ENCODE data around the gene CATSPER4.

Gene CATSPER4

DNA sequence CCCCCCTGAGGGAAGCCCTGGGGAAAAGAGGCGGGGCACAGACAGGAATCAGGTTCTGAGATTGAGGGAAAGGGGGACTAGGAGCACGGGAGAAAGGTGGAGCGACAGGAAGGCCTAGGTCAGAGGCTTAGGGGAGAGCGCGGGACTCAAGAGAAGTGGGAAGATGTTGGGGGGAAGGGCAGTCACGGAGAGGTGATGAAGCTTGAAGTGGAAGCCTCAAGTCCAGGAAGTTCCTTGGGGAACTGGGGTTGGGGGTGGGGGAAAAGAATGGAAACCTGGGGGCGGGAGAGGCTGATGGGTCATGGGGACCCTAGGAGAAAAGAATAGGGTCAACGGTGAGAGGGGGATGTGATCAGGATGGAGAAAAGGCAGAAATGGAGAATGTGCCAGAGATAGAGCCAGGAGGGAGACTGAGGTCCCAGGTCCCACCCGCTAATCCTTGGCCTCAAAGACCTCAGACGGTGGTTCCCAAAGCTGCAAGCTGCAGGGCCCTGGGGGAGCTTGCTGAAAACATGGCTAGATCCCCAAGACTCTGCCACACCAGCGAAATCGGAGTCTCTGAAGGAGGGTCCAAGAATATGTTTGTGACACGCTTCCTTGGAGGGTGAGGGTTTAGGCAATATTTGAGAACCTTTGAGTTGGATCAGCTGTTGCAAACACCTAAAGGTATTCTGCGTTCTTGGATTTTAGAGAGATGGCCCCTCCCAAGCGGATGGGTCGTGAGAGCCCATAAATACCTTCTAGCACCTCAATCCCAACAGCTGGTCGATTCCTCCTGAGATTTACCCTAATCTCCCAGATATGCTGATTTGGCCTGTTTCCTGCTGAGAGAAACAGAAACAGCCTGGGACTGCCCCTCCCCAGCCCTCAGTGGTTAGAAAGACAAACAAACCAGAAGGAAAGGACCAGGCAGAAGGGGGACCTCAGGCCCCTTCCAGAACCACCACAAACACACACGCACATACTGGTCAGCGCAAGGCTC lies 25.2 kb upstream of the CATSPER4 start:
- no peak for FAIRE-seq

DNA sequence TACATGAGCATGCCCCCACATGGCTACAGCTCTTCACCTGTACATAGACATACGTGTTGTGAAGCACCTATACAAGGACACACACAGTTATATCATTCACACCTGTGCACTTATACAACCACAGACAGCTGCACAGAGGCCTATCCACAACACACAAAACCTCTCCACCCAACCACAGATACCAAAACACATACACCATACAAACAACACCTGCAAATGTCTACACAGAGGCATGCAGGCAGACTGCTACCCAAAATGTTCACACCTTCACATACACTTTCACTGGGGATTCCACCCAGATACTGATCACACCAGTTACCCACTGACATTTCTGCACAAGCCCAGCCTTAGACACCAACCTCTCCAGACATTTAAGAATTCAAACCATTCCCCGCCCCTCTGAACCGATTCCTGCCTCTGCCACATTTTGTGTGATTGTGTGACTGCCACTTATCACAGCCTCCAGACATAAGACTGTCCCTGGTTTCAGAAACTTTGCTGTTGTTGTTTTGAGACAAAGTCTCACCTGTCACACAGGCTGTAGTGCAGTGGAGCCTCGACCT lies 23.6 kb upstream of the CATSPER4 start:
- FAIRE-seq = no peak

- FAIRE-seq = no peak
Measured at GRCh38 chr1:26168410-26169197, 21.8 kb upstream of the CATSPER4 start, which contains the start of gene C1orf232. Gene C1orf232 (minus strand): TSS chr1:26168963. CDS start chr1:26168499, 464 bp downstream.

GRCh38 chr1:26169198-26169554 lies 21.2 kb upstream of the CATSPER4 start:
- no peak for FAIRE-seq

- FAIRE-seq = peak; percentile 79
Measured at GRCh38 chr1:26169669-26170471, 20.5 kb upstream of the CATSPER4 start, which contains the start of gene ZNF593. Gene ZNF593 (plus strand): TSS chr1:26169908. CDS start chr1:26169984, 76 bp downstream.

DNA sequence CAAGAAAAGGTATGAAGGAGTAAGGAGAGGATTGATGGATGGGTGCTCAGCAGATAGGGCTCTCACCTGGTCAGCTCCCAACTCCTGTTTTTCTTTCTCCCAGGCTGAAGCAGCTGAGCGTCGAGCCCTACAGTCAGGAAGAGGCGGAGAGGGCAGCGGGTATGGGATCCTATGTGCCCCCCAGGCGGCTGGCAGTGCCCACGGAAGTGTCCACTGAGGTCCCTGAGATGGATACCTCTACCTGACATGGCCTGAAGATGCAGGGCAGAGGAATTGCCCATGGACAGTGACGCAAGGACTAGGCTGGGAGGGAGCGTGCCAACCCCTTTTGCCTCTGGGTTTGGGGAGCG lies 20.0 kb upstream of the CATSPER4 start:
- FAIRE-seq = no peak

DNA sequence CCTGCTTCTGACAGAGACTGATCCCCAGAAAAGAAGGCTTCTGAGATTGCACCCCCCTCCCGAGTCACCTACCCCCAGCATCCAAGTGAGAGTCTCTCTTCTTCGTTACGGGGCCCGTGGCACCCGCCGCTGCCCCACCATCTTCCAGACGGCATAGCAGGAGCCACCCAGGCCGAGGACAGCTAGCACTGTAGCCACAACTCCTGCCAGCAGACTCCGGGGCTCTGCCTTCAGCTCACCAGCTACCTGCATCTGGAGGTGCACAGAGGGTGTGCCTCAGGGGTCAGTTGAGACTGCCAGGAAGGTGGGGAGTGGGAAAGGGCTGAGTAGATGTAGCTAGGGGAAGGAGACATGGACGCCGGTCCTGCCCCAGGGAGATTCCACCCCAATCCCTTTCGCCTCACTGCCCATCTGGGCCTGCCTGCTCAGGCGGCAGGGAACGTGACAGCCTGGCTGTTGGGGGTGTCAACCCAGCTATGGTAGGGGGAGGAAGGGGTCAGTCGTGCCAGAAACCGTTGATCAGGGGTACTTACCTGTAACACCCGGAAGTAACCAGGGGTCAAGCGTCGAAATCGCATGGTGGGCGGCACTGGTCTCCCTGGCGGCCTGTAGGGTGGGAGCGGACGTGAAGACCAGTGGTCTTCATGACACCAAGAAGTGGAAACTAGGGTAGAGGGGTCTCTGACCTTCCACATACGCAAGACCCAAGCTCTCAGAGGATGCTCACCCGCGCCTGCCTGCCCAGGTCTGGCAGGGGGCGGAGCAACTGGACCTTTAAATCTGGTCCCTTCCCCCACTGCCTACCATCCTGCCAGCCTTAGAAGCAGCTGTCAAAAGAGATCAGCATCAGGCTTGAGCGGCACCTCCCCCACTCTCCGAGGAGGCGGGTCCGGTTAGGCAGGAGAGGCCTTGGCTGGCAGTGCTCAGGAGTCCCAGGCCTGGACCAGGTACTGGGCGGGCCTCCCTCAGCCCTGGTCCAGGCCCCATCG lies 19.0 kb upstream of the CATSPER4 start, which contains the start of gene ZNF593OS:
TSS of gene ZNF593OS (minus strand) at position 749 of the 989 bp plus-strand sequence. CDS start at position 578, 171 bp downstream.
- FAIRE-seq = no peak

GRCh38 chr1:26175346-26175745 lies 15.1 kb upstream of the CATSPER4 start:
- no peak for FAIRE-seq

GRCh38 chr1:26177182-26177684 lies 13.2 kb upstream of the CATSPER4 start, which contains the start of gene CNKSR1:
Gene CNKSR1 (plus strand): TSS chr1:26177491. CDS start chr1:26177548, 57 bp downstream.
- no peak for FAIRE-seq

DNA sequence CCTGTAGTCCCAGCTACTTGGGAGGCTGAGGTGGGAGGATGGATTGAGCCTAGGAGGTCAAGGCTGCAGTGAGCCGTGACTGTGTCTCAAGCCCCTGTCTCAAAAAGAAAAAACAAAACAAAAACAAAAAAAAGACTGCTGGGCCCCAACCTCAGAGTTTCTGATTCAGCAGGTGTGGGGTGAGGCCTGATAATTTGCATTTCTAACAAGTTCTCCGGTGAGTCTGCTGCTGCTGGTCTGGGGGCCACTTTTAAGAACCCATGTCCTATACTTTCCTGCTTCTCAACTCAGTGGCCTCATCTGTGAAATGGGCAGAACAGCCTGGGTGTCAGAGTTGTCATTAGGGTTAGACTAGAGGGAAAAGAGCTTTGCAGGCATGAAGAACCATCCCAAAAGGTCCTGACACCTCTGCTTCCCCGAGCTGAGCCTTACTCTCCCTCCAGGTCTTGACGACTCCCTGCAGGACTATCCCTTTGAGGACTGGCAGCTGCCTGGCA lies 10.3 kb upstream of the CATSPER4 start:
- no peak for FAIRE-seq

- no peak for FAIRE-seq
Measured at GRCh38 chr1:26181586-26182382, 8.6 kb upstream of the CATSPER4 start.

GRCh38 chr1:26182383-26182696 lies 8.1 kb upstream of the CATSPER4 start:
- FAIRE-seq = no peak

GRCh38 chr1:26184086-26184485 lies 6.3 kb upstream of the CATSPER4 start:
- no peak for FAIRE-seq

DNA sequence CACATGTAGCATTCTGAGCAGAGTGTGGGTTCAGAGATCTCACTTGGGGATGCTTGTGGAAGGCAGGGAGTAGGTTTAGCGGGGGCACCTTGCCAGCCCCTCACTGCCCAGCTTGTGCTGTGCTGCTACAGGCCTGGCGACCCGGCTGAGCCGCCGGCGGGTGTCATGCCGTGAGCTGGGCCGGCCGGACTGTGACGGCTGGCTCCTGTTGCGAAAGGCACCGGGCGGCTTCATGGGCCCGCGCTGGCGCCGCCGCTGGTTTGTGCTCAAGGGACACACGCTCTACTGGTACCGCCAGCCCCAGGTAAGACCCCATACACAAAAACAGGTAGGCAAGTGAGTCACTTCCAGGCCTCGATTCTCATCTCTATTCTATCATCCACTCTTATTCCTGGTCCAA lies 5.5 kb upstream of the CATSPER4 start:
- no peak for FAIRE-seq

GRCh38 chr1:26187882-26188281 lies 2.5 kb upstream of the CATSPER4 start:
- FAIRE-seq = no peak

GRCh38 chr1:26188477-26188876 lies 1.9 kb upstream of the CATSPER4 start:
- FAIRE-seq = no peak

DNA sequence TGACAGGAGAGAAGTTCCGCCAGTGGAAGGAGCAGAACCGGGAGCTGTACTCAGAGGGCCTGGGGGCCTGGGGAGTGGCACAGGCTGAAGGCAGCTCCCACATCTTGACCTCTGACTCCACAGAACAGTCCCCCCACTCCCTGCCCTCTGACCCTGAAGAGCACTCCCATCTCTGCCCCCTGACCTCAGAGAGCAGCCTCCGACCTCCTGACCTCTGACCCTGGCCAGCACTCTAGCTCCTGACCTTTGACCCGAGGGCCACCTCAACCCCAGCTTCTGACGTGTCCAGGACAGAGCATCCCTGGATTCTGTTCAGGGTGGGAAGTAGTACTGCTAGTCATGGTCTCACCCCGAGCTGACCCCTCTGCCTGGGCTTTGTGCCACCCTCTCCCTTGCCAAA lies 1.1 kb upstream of the CATSPER4 start:
- FAIRE-seq = no peak

- no peak for FAIRE-seq
Measured at GRCh38 chr1:26189751-26190275, 589 bp upstream of the CATSPER4 start.

DNA sequence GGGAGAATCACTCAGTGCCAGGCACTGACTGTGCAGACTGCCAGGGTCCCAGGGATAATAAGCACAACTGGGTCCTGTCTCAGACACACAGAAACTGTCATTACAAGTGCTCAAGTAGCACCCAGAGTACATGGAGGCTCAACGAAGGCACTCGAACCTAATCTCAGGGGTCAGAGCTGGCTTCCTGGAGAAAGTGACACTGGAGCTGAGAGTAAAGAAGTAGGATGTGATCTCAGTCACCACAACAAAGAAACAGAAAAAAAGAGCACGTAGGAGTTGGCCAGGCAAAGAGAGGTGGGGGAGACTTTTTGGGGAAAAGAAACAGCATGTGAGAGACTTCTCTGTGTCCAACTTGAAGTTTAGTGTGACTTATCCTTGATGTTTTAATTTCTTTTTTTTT lies 1.3 kb downstream of the CATSPER4 start:
- FAIRE-seq = no peak

GRCh38 chr1:26195805-26196204 lies 5.4 kb downstream of the CATSPER4 start:
- FAIRE-seq = no peak
